ENCODE data around the gene TSPAN12.
A peak's percentile ranks its signal among the peaks of the same experiment; 100 is the strongest.
"Not testable (repeated sequence)": the region's sequence is repeated elsewhere in the genome, so short reads cannot be mapped to it uniquely, and the experiment has no call there.

The TSPAN12 gene

DNA sequence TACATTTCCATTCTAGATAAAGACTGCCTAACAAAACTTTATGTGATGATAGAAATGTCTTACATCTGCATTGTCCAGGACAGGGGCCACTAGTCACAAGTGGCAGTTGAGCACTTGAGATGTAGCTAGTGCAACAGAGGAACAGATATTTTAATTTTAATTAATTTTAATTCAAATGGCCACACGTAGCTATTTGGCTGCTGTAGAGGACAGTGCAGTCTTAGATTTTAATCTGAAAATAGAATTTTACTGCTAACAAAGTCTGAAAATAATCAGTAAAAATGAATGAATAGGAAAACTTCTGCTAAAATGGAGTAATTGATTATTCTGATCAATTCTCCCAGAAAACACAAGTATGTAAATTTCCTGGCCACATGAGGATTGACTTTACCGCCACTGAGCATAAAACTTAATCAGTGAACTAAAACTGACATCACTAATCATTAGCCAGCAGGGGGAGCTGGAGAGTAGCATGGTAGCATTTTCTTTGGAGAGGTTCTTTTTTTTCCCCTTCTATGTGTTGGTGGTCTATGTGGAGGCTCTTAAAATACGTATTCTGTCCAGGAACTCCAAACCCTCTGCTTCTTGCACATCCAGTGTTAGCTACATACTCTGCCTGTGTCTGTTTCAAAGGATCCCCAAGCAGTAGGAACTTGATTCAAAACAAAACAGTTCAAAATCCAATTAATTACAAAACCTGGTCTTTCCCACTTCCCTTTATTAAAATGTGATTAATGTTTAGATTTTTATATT lies 52.1 kb downstream of the TSPAN12 start:
- DNase-seq (ENCODE audit: low read depth): peak; percentile 2

DNA sequence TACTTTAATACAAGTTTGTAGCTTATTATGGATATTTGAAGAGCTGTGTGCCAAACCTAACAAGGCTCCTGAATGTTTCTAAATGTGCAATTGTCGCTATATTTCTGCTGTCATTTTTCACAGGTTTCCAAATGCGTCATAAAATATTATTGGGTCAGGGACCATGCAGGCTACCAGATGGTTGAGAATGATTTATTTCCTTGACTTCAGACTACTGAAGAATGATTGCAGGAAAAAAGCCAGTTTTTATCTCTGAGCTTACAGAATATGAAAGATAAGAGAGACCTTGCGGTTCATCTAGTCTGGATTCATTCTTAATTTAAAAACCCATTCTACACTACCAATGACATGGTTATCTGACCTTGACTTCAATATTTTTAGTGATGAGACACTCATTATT lies 55.2 kb downstream of the TSPAN12 start:
- no peak for DNase-seq (ENCODE audit: low read depth)

- no peak for DNase-seq (ENCODE audit: low read depth)
Measured at GRCh38 chr7:120799813-120800475, 58.0 kb downstream of the TSPAN12 start.

DNA sequence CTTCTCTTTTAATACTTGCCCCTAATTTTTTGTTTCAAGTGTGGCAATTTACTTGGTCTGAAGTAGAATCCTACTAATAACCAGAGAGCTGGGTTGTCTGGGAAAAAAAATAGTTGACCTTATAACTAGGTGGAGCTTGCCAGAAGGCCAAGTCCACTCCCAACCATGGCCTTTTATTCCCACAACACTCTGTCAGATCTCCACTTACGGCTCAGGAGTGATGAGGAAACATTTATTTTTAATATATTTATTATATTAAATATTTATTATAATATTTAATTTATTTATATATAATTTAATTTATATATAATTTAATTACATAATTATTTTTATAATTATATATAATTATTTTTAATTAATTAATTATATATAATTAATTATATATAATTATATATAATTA lies 58.8 kb downstream of the TSPAN12 start:
- no peak for DNase-seq (ENCODE audit: low read depth)

DNA sequence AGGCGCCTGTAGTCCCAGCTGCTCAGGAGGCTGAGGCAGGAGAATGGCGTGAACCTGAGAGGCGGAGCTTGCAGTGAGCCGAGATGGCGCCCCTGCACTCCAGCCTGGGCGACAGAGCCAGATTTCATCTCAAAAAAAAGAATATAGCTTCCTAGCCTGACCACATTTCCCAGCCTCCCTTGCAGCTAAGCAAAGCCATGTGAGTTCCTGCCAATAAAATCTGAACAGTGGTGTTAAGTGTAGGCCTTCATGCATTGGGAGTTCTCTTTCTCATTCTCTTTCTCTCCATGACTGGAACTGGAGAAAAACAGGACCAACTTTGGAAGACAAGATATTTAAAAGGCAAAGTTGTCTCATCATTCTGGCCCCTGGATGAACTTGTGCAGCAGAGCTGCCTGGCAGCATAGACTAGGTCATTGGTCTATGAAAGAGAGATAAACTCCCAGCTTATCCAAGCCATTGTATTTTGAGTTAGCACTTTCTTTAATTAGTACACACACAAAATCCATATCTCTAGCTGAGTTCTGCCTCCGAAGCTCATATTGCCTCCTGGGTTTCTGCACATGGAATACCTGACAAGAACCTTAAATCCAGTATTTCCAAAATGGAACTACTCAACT lies 60.8 kb downstream of the TSPAN12 start:
- no peak for DNase-seq (ENCODE audit: low read depth)

DNA sequence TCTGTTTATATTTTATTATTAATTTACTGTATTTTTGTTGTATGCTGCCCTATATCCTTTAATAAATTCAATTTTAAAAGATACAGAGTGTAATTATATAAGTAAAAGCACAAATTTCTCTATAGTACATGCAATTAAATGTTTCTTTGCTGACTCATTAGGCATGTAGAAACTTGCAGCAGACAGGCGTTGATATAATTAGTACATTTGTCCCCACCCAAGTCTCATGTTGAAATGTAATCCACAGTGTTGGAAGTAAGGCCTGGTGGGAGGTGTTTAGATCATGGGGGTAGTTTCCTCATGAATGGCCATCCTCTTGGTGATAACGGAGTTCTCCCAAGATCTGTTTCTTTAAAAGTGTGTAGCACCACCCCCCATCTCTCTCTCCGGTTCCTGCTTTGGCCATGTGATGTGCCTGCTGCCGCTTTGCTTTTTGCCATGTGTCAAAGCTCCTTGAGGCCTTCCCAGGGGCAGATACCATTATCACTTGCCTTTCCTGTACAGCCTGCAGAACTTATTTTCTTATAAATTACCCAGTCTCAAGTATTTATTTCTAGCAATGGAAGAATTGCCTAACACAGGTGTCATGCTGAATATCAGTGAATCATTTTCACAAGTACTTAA lies 63.7 kb downstream of the TSPAN12 start:
- DNase-seq (ENCODE audit: low read depth): no peak

GRCh38 chr7:120793213-120793936 lies 64.6 kb downstream of the TSPAN12 start:
- DNase-seq (ENCODE audit: low read depth): no peak

- no peak for DNase-seq (ENCODE audit: low read depth)
Measured at GRCh38 chr7:120792861-120793130, 65.1 kb downstream of the TSPAN12 start.

- peak; percentile 8 for DNase-seq (ENCODE audit: low read depth)
Measured at GRCh38 chr7:120792091-120792860, 65.7 kb downstream of the TSPAN12 start.

DNA sequence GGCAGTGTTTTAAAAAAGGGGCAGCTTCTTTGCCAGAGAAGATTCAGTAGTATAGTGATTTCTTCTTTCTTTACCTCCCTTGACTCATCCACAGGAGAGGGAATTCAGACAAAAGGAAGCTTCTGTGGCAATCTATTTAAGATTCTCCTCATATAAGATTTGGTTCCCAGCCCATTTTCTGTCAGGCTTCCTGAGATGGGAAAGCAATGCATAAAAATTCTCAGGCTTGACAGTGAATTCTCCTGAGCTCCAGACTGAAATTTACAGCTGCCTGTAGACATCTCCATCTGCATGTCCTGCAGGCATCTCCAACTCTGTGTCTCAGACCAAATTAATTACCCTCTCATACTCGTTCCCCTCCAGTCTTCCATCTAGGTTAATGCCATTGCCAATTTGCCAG lies 72.8 kb downstream of the TSPAN12 start:
- DNase-seq (ENCODE audit: low read depth): no peak

GRCh38 chr7:120783721-120784120 lies 74.2 kb downstream of the TSPAN12 start:
- no peak for DNase-seq (ENCODE audit: low read depth)

DNA sequence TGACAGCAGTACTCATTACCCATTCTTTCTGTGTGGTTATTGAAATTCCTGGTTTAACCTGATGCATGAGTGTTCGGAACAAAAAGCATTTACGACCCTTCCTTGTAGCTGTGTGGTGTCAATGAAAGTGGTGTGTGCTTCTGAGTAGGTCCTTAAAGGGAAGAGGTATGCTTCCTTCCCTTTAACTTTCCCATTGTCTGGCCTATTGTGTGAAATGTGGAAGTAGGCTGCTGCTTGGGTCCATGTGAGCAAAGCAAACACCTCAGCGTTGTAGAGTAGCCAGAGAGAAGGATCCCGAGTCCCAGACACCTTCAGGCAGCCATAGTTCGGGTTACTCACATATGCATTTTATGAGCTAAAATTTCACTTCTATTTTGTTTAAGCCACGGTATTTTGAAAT lies 74.7 kb downstream of the TSPAN12 start:
- no peak for DNase-seq (ENCODE audit: low read depth)

- DNase-seq (ENCODE audit: low read depth): not testable (repeated sequence)
Measured at GRCh38 chr7:120781924-120782323, 76.0 kb downstream of the TSPAN12 start.

DNA sequence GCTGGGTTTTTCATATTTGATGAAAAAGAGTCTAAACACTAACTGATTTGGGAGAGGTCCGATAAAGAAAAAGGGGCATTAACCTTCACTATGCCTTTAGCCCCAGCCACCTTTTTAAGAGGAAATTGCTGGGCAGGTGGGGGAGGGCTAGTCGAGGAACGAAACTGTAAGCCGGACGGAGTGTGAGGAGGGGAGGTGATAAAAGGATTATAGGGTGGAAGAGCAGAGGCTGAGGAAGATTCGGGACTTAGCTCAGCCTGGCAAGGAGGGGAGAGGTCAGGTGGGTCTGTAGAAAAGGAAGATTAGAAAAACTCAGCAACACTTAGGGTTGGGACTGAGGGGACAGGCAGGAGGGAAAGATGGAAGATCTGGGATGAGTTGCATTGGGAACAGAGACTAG lies 77.0 kb downstream of the TSPAN12 start:
- DNase-seq (ENCODE audit: low read depth): no peak

DNA sequence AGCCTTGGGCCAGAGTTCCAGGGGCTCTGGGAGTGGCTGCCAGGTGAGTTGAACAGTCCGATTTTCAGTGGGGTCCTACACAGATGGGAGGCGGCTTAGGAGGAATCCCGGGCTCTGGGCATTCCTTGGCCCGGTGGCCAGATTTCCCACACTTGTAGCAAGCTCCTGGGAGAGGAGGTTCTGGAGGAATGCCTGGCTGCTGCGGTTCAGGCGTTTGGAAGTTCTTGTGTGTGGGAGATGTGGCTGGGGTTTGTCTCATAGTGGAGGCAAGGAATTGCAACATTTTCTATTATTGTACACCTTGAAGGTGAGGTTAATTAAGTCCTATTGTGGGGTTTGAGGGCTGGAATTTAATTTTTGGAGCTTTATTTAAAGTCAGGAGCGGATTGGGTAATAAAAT lies 77.5 kb downstream of the TSPAN12 start:
- not testable (repeated sequence) for DNase-seq (ENCODE audit: low read depth)

- not testable (repeated sequence) for DNase-seq (ENCODE audit: low read depth)
Measured at GRCh38 chr7:120779078-120779477, 78.9 kb downstream of the TSPAN12 start.

GRCh38 chr7:120775755-120776154 lies 82.2 kb downstream of the TSPAN12 start:
- no peak for DNase-seq (ENCODE audit: low read depth)

DNA sequence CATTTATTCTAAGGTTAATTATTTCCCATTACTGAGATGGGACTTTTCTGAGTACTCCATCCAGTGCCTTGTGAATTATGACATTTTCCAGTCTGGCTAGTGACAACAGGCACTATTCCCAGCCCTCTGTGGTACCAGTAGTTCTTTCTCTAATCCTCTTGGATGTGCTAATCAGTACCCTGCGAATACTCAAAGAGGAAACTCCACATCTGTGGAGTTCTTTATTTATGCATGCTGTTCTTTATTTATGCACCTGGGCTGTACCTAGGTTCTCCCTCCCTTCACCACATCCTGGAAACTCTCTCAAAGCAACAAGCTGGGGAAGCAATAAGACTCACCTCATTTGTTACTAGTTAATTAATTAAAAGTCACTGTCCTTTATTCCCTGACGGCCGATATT lies 83.5 kb downstream of the TSPAN12 start:
- no peak for DNase-seq (ENCODE audit: low read depth)

DNA sequence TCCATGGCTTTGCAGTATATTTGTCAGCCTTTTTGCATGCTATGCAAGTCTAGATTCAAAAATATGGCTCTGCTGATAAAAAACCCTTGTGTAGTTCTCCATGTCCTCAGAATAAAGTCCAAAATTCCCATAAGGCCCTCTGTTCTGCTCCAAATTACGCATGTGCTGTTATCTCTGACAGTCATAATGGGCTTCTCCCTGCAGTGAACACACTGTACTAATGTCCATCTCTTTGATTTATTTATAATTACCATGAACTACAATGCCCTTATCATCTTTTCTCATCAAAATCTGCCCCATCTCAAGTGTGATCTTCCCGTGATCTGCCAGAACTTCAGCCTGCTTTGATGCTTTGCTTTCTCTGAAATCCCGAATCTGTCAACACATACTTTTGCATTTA lies 87.7 kb downstream of the TSPAN12 start:
- DNase-seq (ENCODE audit: low read depth): no peak

GRCh38 chr7:120760851-120761250 lies 97.1 kb downstream of the TSPAN12 start:
- DNase-seq (ENCODE audit: low read depth): no peak

DNA sequence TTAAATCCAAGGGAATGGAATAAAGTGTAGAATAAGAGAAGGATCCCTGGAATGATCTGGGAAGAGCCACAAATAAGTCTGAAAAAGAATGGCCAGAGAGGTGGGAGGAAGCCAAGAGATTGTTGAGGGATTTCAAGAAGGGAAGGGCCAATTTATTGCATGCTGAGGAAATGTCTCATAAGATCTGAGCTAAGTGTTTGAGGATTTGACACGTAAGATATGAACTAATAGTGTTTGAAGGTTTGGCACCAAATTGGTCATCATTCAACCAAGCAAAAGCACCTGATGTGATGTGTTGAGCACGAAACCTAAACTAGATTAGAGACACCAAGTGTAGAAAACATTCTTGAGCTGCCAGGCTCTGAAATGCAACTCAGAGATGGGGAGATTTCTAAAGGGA lies 97.9 kb downstream of the TSPAN12 start:
- DNase-seq (ENCODE audit: low read depth): no peak

- DNase-seq (ENCODE audit: low read depth): no peak
Measured at GRCh38 chr7:120743128-120743527, 114.8 kb downstream of the TSPAN12 start.
